ENCODE measurements around the gene UBL4A.

UBL4A gene

GRCh38 chrX:154469880-154470279 is 16.5 kb downstream of the UBL4A start:
- Histone ChIP-seq H3K27ac (replicated peaks) (no peak overlapping the region), H3K27me3 (ENCODE audit: insufficient read depth, poor library complexity, severe bottlenecking) (no peaks in the 10 kb centered on the region), H3K4me3 (replicated peaks; ENCODE audit: insufficient read depth, low read length) (no peak overlapping the region)
- TF ChIP-seq SPI1 (IDR thresholded peaks at IDR 0.05; ENCODE audit: borderline replicate concordance, low read depth), result no peak
- no peak for DNase-seq (ENCODE audit: low read depth in 1 of 2, low spot score in 1 of 2)

DNA sequence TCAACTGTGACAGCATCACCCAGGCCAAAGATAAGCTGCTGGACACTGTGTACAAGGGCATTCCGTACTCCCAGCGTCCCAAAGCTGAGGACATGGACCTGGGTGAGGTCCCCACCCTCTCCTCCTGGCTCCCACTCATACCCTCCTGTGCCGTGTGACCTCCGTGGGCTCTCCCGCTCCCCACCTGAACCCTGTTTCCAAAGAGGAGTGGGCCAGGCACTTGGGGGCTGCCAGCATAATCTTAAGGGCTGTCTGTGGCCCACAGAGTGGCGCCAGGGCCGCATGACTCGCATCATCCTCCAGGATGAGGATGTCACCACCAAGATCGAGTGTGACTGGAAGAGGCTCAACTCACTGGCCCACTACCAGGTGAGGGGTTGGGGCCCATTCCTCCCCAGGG is 17.3 kb downstream of the UBL4A start:
- DNase-seq (ENCODE audit: low read depth in 1 of 2, low spot score in 1 of 2), result no peak
- Histone ChIP-seq H3K27ac (replicated peaks) (no peak overlapping the region), H3K4me3 (replicated peaks; ENCODE audit: insufficient read depth, low read length) (no peak overlapping the region), H3K27me3 (ENCODE audit: insufficient read depth, poor library complexity, severe bottlenecking) (no peaks in the 10 kb centered on the region)
- TF ChIP-seq GABPA (IDR thresholded peaks at IDR 0.05; ENCODE audit: low read depth), result no peak
- no peak for TF ChIP-seq SPI1 (IDR thresholded peaks at IDR 0.05; ENCODE audit: borderline replicate concordance, low read depth)
- TF ChIP-seq, protein P1, sequence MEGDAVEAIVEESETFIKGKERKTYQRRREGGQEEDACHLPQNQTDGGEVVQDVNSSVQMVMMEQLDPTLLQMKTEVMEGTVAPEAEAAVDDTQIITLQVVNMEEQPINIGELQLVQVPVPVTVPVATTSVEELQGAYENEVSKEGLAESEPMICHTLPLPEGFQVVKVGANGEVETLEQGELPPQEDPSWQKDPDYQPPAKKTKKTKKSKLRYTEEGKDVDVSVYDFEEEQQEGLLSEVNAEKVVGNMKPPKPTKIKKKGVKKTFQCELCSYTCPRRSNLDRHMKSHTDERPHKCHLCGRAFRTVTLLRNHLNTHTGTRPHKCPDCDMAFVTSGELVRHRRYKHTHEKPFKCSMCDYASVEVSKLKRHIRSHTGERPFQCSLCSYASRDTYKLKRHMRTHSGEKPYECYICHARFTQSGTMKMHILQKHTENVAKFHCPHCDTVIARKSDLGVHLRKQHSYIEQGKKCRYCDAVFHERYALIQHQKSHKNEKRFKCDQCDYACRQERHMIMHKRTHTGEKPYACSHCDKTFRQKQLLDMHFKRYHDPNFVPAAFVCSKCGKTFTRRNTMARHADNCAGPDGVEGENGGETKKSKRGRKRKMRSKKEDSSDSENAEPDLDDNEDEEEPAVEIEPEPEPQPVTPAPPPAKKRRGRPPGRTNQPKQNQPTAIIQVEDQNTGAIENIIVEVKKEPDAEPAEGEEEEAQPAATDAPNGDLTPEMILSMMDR (IDR thresholded peaks at IDR 0.05; ENCODE audit: insufficient read depth, low read length), result no peak
- TF ChIP-seq, protein P2, sequence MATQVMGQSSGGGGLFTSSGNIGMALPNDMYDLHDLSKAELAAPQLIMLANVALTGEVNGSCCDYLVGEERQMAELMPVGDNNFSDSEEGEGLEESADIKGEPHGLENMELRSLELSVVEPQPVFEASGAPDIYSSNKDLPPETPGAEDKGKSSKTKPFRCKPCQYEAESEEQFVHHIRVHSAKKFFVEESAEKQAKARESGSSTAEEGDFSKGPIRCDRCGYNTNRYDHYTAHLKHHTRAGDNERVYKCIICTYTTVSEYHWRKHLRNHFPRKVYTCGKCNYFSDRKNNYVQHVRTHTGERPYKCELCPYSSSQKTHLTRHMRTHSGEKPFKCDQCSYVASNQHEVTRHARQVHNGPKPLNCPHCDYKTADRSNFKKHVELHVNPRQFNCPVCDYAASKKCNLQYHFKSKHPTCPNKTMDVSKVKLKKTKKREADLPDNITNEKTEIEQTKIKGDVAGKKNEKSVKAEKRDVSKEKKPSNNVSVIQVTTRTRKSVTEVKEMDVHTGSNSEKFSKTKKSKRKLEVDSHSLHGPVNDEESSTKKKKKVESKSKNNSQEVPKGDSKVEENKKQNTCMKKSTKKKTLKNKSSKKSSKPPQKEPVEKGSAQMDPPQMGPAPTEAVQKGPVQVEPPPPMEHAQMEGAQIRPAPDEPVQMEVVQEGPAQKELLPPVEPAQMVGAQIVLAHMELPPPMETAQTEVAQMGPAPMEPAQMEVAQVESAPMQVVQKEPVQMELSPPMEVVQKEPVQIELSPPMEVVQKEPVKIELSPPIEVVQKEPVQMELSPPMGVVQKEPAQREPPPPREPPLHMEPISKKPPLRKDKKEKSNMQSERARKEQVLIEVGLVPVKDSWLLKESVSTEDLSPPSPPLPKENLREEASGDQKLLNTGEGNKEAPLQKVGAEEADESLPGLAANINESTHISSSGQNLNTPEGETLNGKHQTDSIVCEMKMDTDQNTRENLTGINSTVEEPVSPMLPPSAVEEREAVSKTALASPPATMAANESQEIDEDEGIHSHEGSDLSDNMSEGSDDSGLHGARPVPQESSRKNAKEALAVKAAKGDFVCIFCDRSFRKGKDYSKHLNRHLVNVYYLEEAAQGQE (IDR thresholded peaks at IDR 0.05; ENCODE audit: insufficient replicate concordance, low read depth), result no peak
- no peak for TF ChIP-seq POLR2AphosphoS5 (IDR thresholded peaks at IDR 0.05; ENCODE audit: low read depth)

- Histone ChIP-seq H3K27me3 (ENCODE audit: insufficient read depth, poor library complexity, severe bottlenecking) (no peaks in the 10 kb centered on the region), H3K27ac (replicated peaks) (no peak overlapping the region), H3K4me3 (replicated peaks; ENCODE audit: insufficient read depth, low read length) (no peak overlapping the region)
- no peak for TF ChIP-seq GABPA (IDR thresholded peaks at IDR 0.05; ENCODE audit: low read depth)
- no peak for TF ChIP-seq SPI1 (IDR thresholded peaks at IDR 0.05; ENCODE audit: borderline replicate concordance, low read depth)
- TF ChIP-seq, protein P2 (IDR thresholded peaks at IDR 0.05; ENCODE audit: insufficient replicate concordance, low read depth), result no peak
- TF ChIP-seq, protein P1 (IDR thresholded peaks at IDR 0.05; ENCODE audit: insufficient read depth, low read length), result no peak
- TF ChIP-seq POLR2AphosphoS5 (IDR thresholded peaks at IDR 0.05; ENCODE audit: low read depth), result no peak
- no peak for DNase-seq (ENCODE audit: low read depth in 1 of 2, low spot score in 1 of 2)
Observed at GRCh38 chrX:154468217-154468616, 18.2 kb downstream of the UBL4A start.

DNA sequence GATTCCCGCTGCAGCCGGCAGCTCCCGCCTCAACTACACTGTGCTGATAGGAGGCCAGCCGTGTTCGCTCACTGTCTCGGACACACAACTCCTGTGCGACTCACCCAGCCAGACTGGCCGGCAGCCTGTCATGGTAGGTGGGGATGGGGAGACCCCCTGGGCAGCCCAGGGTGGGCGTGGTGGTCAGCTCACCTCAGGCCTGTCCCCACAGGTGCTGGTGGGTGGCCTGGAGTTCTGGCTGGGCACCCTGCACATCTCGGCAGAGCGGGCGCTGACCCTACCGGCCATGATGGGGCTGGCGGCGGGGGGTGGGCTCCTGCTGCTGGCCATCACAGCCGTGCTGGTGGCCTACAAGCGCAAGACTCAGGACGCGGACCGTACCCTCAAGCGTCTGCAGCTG is 18.9 kb downstream of the UBL4A start:
- Histone ChIP-seq H3K4me3 (replicated peaks; ENCODE audit: insufficient read depth, low read length) (no peak overlapping the region), H3K27me3 (ENCODE audit: insufficient read depth, poor library complexity, severe bottlenecking) (no peaks in the 10 kb centered on the region)
- no peak for TF ChIP-seq POLR2AphosphoS5 (IDR thresholded peaks at IDR 0.05; ENCODE audit: low read depth)
- TF ChIP-seq, protein P2 (IDR thresholded peaks at IDR 0.05; ENCODE audit: insufficient replicate concordance, low read depth), result no peak
- no peak for TF ChIP-seq SPI1 (IDR thresholded peaks at IDR 0.05; ENCODE audit: borderline replicate concordance, low read depth)
- TF ChIP-seq, protein P1 (IDR thresholded peaks at IDR 0.05; ENCODE audit: insufficient read depth, low read length), result no peak
- no peak for TF ChIP-seq GABPA (IDR thresholded peaks at IDR 0.05; ENCODE audit: low read depth)

More for the DNA sequence above, 18.9 kb downstream of the UBL4A start:
- no peak for DNase-seq (ENCODE audit: low read depth in 1 of 2, low spot score in 1 of 2)
- H3K27ac ChIP-seq (replicated peaks), result no peak overlapping the region
